HG02623 (cell line): ENCODE results near the gene CTXN1.

Experiments
- ATAC-seq: cut with Tn5 transposase; IDR thresholded peaks from one replicate; pipeline ENCODE4 v1.9.1; 2021; ENCODE audit warnings: moderate library complexity; ENCODE audit not compliant: unreplicated experiment

Gene CTXN1

GRCh38 chr19:7877249-7877836, 48.6 kb downstream of the CTXN1 start:
- no peak for ATAC-seq

DNA sequence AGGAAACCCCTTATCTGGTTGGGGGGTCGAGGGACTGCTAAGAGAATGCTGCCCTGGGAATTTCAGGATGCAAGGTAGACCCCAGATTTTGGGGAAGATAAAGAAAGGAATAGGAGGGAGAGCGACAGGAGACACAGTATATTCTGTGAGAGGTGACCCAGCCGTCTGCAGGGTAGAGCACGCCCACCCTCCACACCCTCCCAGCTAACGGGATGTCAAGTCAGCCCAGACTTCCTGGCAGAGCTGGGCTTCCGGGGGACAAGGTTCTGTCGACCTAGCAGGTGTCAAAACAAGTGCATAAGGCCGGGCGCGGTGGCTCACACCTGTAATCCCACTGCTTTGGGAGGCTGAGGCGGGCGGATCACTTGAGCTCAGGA, 51.0 kb downstream of the CTXN1 start:
- no peak for ATAC-seq
